Cardiac muscle cell (in vitro differentiated cells and primary cell): ENCODE data around the gene DDX54. TPM values are rescaled to one million over a fixed set of nuclear protein-coding genes. Genes with fewer than 3 reads are reported as not detected.

Experiments used
- DNase-seq, 2 donors: peaks; one replicate each; pipeline versions ENCODE4 v3.0.0 to v3.0.0-alpha.2; 2010 to 2017; ENCODE audit warnings: low read depth in 1 of 2, low spot score in 1 of 2
- H3K27ac ChIP-seq: fragments of 200-600 bp; sonication (generic); 2 replicates; pipeline ENCODE4 v1.5.1; 2016
- H3K27me3 ChIP-seq: fragments of 200-600 bp; sonication (generic); 2 replicates; pipeline ENCODE4 v1.6.0; 2016; ENCODE audit warnings: control low read depth
- H3K36me3 ChIP-seq: fragments of 200-600 bp; sonication (generic); 2 replicates; pipeline ENCODE4 v1.5.1; 2016; ENCODE audit warnings: control low read depth
- H3K4me1 ChIP-seq: fragments of 200-600 bp; sonication (generic); 2 replicates; pipeline ENCODE4 v1.8.1; 2017; ENCODE audit warnings: low read depth, mild to moderate bottlenecking, mixed run types
- H3K4me3 ChIP-seq: fragments of 200-600 bp; sonication (generic); 2 replicates; pipeline ENCODE4 v1.5.1; 2016; ENCODE audit warnings: mild to moderate bottlenecking
- H3K9me3 ChIP-seq: fragments of 200-600 bp; sonication (generic); 2 replicates; pipeline ENCODE4 v1.5.1; 2017; ENCODE audit warnings: low read depth, mild to moderate bottlenecking, control low read depth
- CTCF ChIP-seq: IDR thresholded peaks from 2 replicates; pipeline ENCODE4 v1.5.1; 2012; ENCODE audit warnings: low read depth, mild to moderate bottlenecking, low read length
- polyA plus RNA-seq: library from polyadenylated mRNA; unstranded; fragments of >200 nt; fragmentation: Nextera tagmentation; extraction: Ambion mirVana; gene quantifications from 2 replicates; pipeline ENCODE4 v1.2.1, GENCODE V29; 2016
- total RNA-seq: library from RNA; depleted of rRNA; stranded (reverse); fragments of >200 nt; gene quantifications from 2 replicates; pipeline ENCODE4 v1.2.3, GENCODE V29; 2016

The DDX54 gene
- total and polyA plus RNA-seq, 2 experiments from 2014 or later = 49.2 to 148 TPM

GRCh38 chr12:113152835-113153814 is 32.2 kb downstream of the DDX54 start:
- Histone ChIP-seq H3K4me3 (peak overlapping the region; percentile 28), H3K27ac (no peak overlapping the region), H3K4me1 (no peaks in the 10 kb centered on the region), H3K9me3 (no peaks in the 10 kb centered on the region), H3K27me3 (peaks cover 59% of the 10 kb centered on the region), H3K36me3 (no peaks in the 10 kb centered on the region)
- peak; percentile 54 for TF ChIP-seq CTCF
- peak; percentile 75 to 84 for DNase-seq

GRCh38 chr12:113152196-113152834 is 33.0 kb downstream of the DDX54 start:
- H3K4me1 ChIP-seq = no peaks in the 10 kb centered on the region
- H3K27ac ChIP-seq = no peak overlapping the region
- no peak for TF ChIP-seq CTCF
- H3K9me3 ChIP-seq = no peaks in the 10 kb centered on the region
- peak overlapping the region; percentile 28 for H3K4me3 ChIP-seq
- H3K27me3 ChIP-seq = peaks cover 59% of the 10 kb centered on the region
- no peaks in the 10 kb centered on the region for H3K36me3 ChIP-seq
- no peak for DNase-seq

GRCh38 chr12:113151655-113152054 is 33.6 kb downstream of the DDX54 start:
- no peak for DNase-seq
- Histone ChIP-seq H3K4me3 (no peak overlapping the region), H3K4me1 (no peaks in the 10 kb centered on the region), H3K27ac (no peak overlapping the region), H3K36me3 (no peaks in the 10 kb centered on the region), H3K27me3 (peaks cover 56% of the 10 kb centered on the region), H3K9me3 (no peaks in the 10 kb centered on the region)
- TF ChIP-seq CTCF = no peak

- TF ChIP-seq CTCF = peak; percentile 8
- H3K9me3 ChIP-seq = no peaks in the 10 kb centered on the region
- H3K4me1 ChIP-seq = no peaks in the 10 kb centered on the region
- H3K36me3 ChIP-seq = no peaks in the 10 kb centered on the region
- no peak within 1 kb of the TSS for H3K4me3 ChIP-seq
- peak; percentile 90 to 96 for DNase-seq
- H3K27me3 ChIP-seq = peaks cover 35% of the 10 kb centered on the region
- H3K27ac ChIP-seq = no peak within 1 kb of the TSS
Measured at GRCh38 chr12:113149361-113150150, 35.7 kb downstream of the DDX54 start, which contains the start of gene CFAP73. TSS of gene CFAP73 (plus strand) at chr12:113149724. CDS start at chr12:113149858, 134 bp downstream.

- H3K9me3 ChIP-seq = no peaks in the 10 kb centered on the region
- no peak overlapping the region for H3K4me3 ChIP-seq
- H3K27ac ChIP-seq = no peak overlapping the region
- H3K27me3 ChIP-seq = peaks cover 10% of the 10 kb centered on the region
- TF ChIP-seq CTCF = no peak
- H3K4me1 ChIP-seq = no peaks in the 10 kb centered on the region
- no peaks in the 10 kb centered on the region for H3K36me3 ChIP-seq
- no peak for DNase-seq
Measured at GRCh38 chr12:113146999-113147398, 38.3 kb downstream of the DDX54 start.
